Measurements from ENCODE around the gene PRKAG2.

Gene PRKAG2

GRCh38 chr7:151813445-151813844, 63.5 kb downstream of the PRKAG2 start:
- no peak for TF ChIP-seq CTCF (IDR thresholded peaks at IDR 0.05; ENCODE audit: insufficient read depth, low read length, poor library complexity, severe bottlenecking)

GRCh38 chr7:151812967-151813366, 63.9 kb downstream of the PRKAG2 start:
- Histone ChIP-seq H3K36me3 (ENCODE audit: control insufficient read depth, insufficient read depth, low read length) (no peaks in the 10 kb centered on the region), H3K4me3 (replicated peaks; ENCODE audit: low read depth, low read length) (no peak overlapping the region), H3K27me3 (replicated peaks; ENCODE audit: control insufficient read depth, insufficient read depth, low read length) (no peaks in the 10 kb centered on the region; the same call in none of the 2 replicates)
- DNase-seq (ENCODE audit: extremely low read depth, insufficient read length) = no peak
- TF ChIP-seq CTCF (IDR thresholded peaks at IDR 0.05; ENCODE audit: insufficient read depth, low read length, poor library complexity, severe bottlenecking) = no peak

More at GRCh38 chr7:151813445-151813844, 63.5 kb downstream of the PRKAG2 start:
- no peaks in the 10 kb centered on the region; the same call in none of the 2 replicates for H3K27me3 ChIP-seq (replicated peaks; ENCODE audit: control insufficient read depth, insufficient read depth, low read length)
- no peak for DNase-seq (ENCODE audit: extremely low read depth, insufficient read length)
- H3K36me3 ChIP-seq (ENCODE audit: control insufficient read depth, insufficient read depth, low read length) = no peaks in the 10 kb centered on the region
- no peak overlapping the region for H3K4me3 ChIP-seq (replicated peaks; ENCODE audit: low read depth, low read length)

GRCh38 chr7:151810441-151811232, 66.3 kb downstream of the PRKAG2 start:
- no peak for DNase-seq (ENCODE audit: extremely low read depth, insufficient read length)
- H3K36me3 ChIP-seq (ENCODE audit: control insufficient read depth, insufficient read depth, low read length) = no peaks in the 10 kb centered on the region
- no peak overlapping the region for H3K4me3 ChIP-seq (replicated peaks; ENCODE audit: low read depth, low read length)
- TF ChIP-seq CTCF (IDR thresholded peaks at IDR 0.05; ENCODE audit: insufficient read depth, low read length, poor library complexity, severe bottlenecking) = no peak
- no peaks in the 10 kb centered on the region; the same call in none of the 2 replicates for H3K27me3 ChIP-seq (replicated peaks; ENCODE audit: control insufficient read depth, insufficient read depth, low read length)

DNA sequence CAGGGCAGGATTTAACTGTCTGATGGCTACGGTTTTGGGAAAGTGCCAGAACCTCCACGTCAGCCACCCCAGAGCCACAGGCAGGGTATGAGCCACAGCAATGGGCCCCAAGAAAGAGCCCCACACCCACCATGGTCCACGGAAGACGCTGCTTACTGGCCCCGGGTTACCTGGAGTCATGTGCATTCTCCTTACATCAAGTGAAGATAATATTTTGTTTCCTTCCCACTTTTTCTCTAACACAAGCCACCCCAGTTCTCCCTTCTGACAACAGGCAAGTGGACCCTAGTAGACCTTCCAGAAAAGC, 67.1 kb downstream of the PRKAG2 start:
- no peak for DNase-seq (ENCODE audit: extremely low read depth, insufficient read length)
- no peak for TF ChIP-seq CTCF (IDR thresholded peaks at IDR 0.05; ENCODE audit: insufficient read depth, low read length, poor library complexity, severe bottlenecking)
- Histone ChIP-seq H3K27me3 (replicated peaks; ENCODE audit: control insufficient read depth, insufficient read depth, low read length) (no peaks in the 10 kb centered on the region; the same call in none of the 2 replicates), H3K36me3 (ENCODE audit: control insufficient read depth, insufficient read depth, low read length) (no peaks in the 10 kb centered on the region), H3K4me3 (replicated peaks; ENCODE audit: low read depth, low read length) (no peak overlapping the region)

DNA sequence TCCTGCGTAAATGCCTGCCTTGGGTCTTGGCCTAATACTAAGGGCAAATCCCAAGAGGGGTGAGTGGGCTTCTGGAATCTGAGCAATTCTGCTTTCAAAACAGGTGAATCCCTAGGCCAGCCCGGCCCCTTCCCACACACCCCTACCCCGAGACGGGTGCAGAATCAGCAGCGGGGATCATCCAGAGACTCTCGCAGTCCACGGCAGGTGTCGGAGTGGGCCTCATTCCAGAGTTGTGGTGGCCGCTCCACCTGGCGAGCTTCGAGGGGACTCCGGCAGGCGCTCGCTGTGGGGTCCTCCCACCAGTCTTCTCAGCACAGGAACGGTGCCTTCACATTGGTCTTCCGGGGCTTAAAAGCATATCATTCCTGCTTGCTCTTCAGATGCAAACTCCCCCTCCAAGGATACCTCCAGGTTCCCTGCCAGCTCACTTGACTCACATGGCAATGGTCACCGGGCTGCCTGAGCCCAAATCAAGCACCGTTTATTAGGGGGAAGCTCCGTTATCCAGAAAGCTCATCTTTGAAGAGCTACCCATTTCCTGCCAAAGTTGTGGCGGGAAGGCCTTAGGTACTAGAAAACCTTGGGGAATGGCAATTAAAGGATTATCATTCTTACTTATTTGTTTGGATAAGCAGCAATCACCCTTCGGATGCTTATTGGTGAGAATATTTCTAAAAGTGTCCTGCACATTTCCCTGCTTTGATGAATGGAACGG, 67.6 kb downstream of the PRKAG2 start:
- Histone ChIP-seq H3K27me3 (replicated peaks; ENCODE audit: control insufficient read depth, insufficient read depth, low read length) (no peaks in the 10 kb centered on the region; the same call in 1 of the 2 replicates), H3K36me3 (ENCODE audit: control insufficient read depth, insufficient read depth, low read length) (no peaks in the 10 kb centered on the region), H3K4me3 (replicated peaks; ENCODE audit: low read depth, low read length) (no peak overlapping the region)
- DNase-seq (ENCODE audit: extremely low read depth, insufficient read length) = no peak
- TF ChIP-seq CTCF (IDR thresholded peaks at IDR 0.05; ENCODE audit: insufficient read depth, low read length, poor library complexity, severe bottlenecking) = no peak
